Thyroid gland (tissue), 4 donors: Measurements from ENCODE around the gene CLASP1. TPM values are rescaled to one million over a fixed set of nuclear protein-coding genes. Genes with fewer than 3 reads are reported as not detected.

Experiments used
- DNase-seq, 2 donors: peaks; one replicate each; pipeline ENCODE4 v3.0.0-alpha.2; 2019
- H3K27ac ChIP-seq, 3 donors: fragments of 200-600 bp; sonication (generic); 1 replicate in 2 of 3; 2 replicates in 1 of 3; pipeline ENCODE4 v1.5.1; 2016 to 2019; ENCODE audit warnings: mild to moderate bottlenecking in 1 of 3, moderate library complexity in 1 of 3
- H3K27me3 ChIP-seq: fragments of 200-600 bp; sonication (generic); one replicate; pipeline ENCODE4 v1.5.1; 2019
- H3K36me3 ChIP-seq, 2 donors: fragments of 200-600 bp; sonication (generic); one replicate each; pipeline ENCODE4 v1.5.1; 2016 to 2019
- H3K4me1 ChIP-seq, 2 donors: fragments of 200-600 bp; sonication (generic); one replicate each; pipeline ENCODE4 v1.5.1; 2017 to 2019
- H3K4me3 ChIP-seq, 3 donors: fragments of 200-600 bp; sonication (generic); replicated peaks in 1 of 3; 1 replicate in 2 of 3; 2 replicates in 1 of 3; pipeline ENCODE4 v1.5.1; 2016; ENCODE audit warnings: mild to moderate bottlenecking in 1 of 3
- H3K9me3 ChIP-seq: fragments of 200-600 bp; sonication (generic); one replicate; pipeline ENCODE4 v1.5.1; 2017
- POLR2A ChIP-seq, 2 donors: fragments of 450-650 bp; IDR thresholded peaks; one replicate each; pipeline ENCODE4 v1.6.1; 2017; ENCODE audit warnings: antibody characterized with exemption in 2 of 2, mild to moderate bottlenecking in 2 of 2, moderate library complexity in 1 of 2
- WGBS, 2 donors: methylation state at CpG; one replicate each; pipeline ENCODE4 v1.1.5; 2017; 5-methylcytosine and 5-hydroxymethylcytosine counted together
- intact Hi-C: fragments of 100-400 bp; cut with DNase I; formaldehyde crosslinking; loops from one replicate; pipeline ENCODE4 v1.15.1; 2023
- total RNA-seq, 4 donors: library from RNA; depleted of rRNA; stranded (reverse); fragments of >200 nt; gene quantifications; one replicate each; pipeline ENCODE4 v1.2.3, GENCODE V29; 2016
- TF ChIP-seq, protein P1 (sequence below), 6 experiments: fragments of 200-600 bp in 3 of 6; fragments of 450-650 bp in 3 of 6; sonication (generic) in 3 of 6; IDR thresholded peaks; one replicate each; pipeline ENCODE4 v1.5.1; 2016 to 2019; ENCODE audit warnings: antibody characterized with exemption in 6 of 6, mild to moderate bottlenecking in 2 of 6, inconsistent platforms in 1 of 6, moderate library complexity in 1 of 6

CLASP1 gene
- total RNA-seq, 4 donors from 2014 or later = 69.3 to 110 (median 98.3) TPM

DNA sequence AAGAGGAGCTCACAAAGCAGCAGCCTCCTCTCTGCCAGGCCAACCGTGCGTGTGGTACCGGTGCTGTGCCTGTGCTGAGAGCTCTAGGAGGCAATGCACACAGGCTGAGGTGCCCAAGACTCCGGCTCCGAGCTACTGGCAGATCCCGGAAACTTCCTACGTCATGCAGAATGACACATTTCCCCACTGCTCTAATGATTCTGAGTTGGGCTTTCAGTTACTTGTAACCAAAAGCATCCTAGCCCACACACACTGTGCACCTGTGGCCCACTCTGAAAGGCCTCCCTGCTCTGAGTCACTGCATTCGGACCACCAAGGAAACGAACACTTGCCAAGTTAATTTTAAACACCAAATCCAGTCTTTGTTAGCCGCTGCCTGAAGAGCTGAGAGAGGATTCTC is 127.9 kb downstream of the CLASP1 start:
- Histone ChIP-seq H3K27me3 (no peaks in the 10 kb centered on the region), H3K27ac (no peak overlapping the region), H3K36me3 (peaks cover 0 to 5% of the 10 kb centered on the region in 2 donors), H3K4me1 (peaks cover 15 to 19% of the 10 kb centered on the region in 2 donors), H3K4me3 (no peak overlapping the region), H3K9me3 (no peaks in the 10 kb centered on the region)
- TF ChIP-seq POLR2A (IDR thresholded peaks at IDR 0.05) = no peak
- TF ChIP-seq, protein P1, sequence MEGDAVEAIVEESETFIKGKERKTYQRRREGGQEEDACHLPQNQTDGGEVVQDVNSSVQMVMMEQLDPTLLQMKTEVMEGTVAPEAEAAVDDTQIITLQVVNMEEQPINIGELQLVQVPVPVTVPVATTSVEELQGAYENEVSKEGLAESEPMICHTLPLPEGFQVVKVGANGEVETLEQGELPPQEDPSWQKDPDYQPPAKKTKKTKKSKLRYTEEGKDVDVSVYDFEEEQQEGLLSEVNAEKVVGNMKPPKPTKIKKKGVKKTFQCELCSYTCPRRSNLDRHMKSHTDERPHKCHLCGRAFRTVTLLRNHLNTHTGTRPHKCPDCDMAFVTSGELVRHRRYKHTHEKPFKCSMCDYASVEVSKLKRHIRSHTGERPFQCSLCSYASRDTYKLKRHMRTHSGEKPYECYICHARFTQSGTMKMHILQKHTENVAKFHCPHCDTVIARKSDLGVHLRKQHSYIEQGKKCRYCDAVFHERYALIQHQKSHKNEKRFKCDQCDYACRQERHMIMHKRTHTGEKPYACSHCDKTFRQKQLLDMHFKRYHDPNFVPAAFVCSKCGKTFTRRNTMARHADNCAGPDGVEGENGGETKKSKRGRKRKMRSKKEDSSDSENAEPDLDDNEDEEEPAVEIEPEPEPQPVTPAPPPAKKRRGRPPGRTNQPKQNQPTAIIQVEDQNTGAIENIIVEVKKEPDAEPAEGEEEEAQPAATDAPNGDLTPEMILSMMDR (IDR thresholded peaks at IDR 0.05) = no peak
- DNase-seq = no peak
- intact Hi-C loops = loop anchor here (10.0 kb wide), 1 partner anchor 133 kb away; no protein-coding TSS in a partner anchor
- WGBS, 2 donors = 95% methylated on average over 10 of the region's 10 CpGs

DNA sequence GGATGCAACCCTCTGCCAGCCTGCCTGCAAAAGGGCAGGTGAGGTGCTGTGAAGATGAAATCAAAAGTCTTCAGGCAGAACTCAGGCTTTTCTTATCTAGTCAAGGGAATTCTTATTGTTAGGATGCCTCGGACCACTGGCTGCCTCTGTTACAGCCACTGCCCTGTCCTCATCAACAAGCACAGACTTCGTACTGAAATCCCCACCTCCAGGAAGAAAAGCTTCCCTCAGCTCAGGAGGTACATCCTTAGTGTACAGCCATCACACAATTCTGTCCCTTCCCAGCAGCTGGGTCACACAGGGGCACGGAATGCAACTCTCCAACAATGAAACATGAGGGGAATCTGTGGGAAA is 128.6 kb downstream of the CLASP1 start:
- peaks cover 2 to 5% of the 10 kb centered on the region in 2 donors for H3K36me3 ChIP-seq
- no peaks in the 10 kb centered on the region for H3K27me3 ChIP-seq
- peaks cover 15 to 19% of the 10 kb centered on the region in 2 donors for H3K4me1 ChIP-seq
- peak overlapping the region in 1 of 3 donors; percentile 51 for H3K27ac ChIP-seq
- TF ChIP-seq, protein P1 (IDR thresholded peaks at IDR 0.05) = no peak
- no peak for TF ChIP-seq POLR2A (IDR thresholded peaks at IDR 0.05)
- intact Hi-C loops = loop anchor here (10.0 kb wide), 1 partner anchor 134 kb away; no protein-coding TSS in a partner anchor
- no peaks in the 10 kb centered on the region for H3K9me3 ChIP-seq
- H3K4me3 ChIP-seq = no peak overlapping the region
- no peak for DNase-seq
- 79 to 85% methylated on average over 3 of the region's 3 CpGs for WGBS, 2 donors

DNA sequence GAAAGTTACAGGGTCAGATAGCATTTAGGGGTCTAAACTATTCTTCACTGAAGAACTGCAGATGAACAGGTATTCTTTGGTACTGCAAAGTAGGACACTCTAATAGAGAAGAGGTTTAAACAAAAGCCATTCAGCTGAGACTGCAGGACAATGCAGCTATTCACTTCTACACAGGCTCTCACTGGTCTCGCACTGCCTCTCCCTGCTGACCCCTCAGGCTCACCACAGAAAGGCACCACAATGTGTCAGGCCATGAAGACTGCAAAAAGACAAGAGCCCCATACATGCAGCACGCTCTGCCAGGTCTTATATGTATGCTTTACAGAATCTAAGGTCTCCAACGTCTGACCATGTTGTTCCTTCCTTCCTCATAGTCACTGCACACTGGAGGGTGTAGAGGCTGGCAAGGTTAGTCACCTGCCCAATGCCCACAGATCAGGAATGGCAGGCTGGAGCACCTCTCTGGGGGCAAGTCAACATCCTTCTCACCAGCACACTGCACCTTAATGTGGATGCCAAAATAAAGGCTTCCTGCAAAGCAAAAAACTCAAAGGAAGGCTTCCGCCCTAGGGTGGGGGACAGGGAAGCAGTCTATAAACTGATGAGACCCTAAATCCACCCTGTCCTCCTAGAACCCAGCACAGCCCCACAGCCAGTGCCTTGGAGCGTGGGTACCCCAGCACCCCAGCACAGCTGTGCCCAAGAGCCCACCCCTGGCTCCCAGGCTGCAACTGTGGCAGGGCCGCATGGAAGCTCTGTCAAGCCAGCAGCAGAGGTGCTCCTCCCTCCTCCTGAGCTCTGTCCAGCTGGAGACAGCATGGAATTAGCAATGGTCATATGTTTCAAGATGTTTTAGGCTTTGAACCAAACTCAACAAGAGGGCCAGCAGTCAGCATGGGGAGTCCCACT is 129.3 kb downstream of the CLASP1 start:
- intact Hi-C loops = loop anchor here (10.0 kb wide), 1 partner anchor 135 kb away; no protein-coding TSS in a partner anchor
- Histone ChIP-seq H3K4me1 (peaks cover 15 to 19% of the 10 kb centered on the region in 2 donors), H3K27ac (peak overlapping the region; percentile 5 to 51 (median 44)), H3K9me3 (no peaks in the 10 kb centered on the region), H3K27me3 (no peaks in the 10 kb centered on the region), H3K4me3 (no peak overlapping the region), H3K36me3 (peaks cover 4 to 5% of the 10 kb centered on the region in 2 donors)
- DNase-seq = peak; percentile 61 to 63
- 61 to 64% methylated on average over 5 to 6 of the region's 6 CpGs for WGBS, 2 donors
- TF ChIP-seq, protein P1 (IDR thresholded peaks at IDR 0.05) = no peak
- TF ChIP-seq POLR2A (IDR thresholded peaks at IDR 0.05) = no peak

DNA sequence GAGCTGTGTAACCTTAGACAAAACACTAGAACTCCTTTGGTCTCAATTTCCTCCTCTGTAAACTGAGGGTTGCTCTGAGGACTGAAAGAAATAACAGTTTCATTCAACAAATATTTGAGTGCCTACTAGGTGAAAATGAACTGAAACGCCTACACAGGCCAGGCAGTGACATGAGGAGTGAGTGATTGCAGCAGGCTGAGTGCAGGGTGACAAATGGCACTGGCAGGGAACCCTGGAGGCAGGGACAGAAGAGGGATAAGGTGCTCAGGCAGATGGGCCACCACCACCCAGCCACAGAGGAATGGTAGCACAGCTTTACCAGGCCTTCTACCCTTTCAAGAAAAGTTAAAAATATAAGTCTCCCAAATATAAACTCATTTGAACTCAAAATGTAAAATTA is 130.1 kb downstream of the CLASP1 start:
- Histone ChIP-seq H3K9me3 (no peaks in the 10 kb centered on the region), H3K4me1 (peaks cover 15 to 19% of the 10 kb centered on the region in 2 donors), H3K27ac (peak overlapping the region in 2 of 3 donors; percentile 14 to 44), H3K4me3 (no peak overlapping the region), H3K27me3 (no peaks in the 10 kb centered on the region), H3K36me3 (peaks cover 0 to 4% of the 10 kb centered on the region in 2 donors)
- intact Hi-C loops = no loop called here
- no peak for DNase-seq
- TF ChIP-seq, protein P1 (IDR thresholded peaks at IDR 0.05) = no peak
- TF ChIP-seq POLR2A (IDR thresholded peaks at IDR 0.05) = no peak
- WGBS, 2 donors = 54 to 86% methylated on average over 1 of the region's 1 CpG
